GM21447 (cell line): ENCODE results near the gene C17orf67.

Experiments used
- ATAC-seq: cut with Tn5 transposase; IDR thresholded peaks from one replicate; pipeline ENCODE4 v1.9.1; 2021; ENCODE audit not compliant: unreplicated experiment

Gene C17orf67

DNA sequence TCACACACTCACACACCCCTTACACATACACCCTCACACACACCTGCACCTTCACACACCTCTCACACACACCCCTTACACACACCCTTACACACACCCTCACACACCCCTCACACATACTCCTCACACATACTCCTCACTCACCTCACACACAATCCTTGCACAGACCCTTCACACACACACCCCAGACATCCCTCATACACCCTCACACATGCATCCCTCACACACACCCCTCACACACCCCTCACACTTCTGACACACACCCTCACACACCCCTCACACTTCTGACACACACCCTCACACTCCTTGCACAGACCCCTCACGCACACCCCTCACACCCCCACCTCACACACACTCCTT is 23.9 kb downstream of the C17orf67 start:
- ATAC-seq: no peak

DNA sequence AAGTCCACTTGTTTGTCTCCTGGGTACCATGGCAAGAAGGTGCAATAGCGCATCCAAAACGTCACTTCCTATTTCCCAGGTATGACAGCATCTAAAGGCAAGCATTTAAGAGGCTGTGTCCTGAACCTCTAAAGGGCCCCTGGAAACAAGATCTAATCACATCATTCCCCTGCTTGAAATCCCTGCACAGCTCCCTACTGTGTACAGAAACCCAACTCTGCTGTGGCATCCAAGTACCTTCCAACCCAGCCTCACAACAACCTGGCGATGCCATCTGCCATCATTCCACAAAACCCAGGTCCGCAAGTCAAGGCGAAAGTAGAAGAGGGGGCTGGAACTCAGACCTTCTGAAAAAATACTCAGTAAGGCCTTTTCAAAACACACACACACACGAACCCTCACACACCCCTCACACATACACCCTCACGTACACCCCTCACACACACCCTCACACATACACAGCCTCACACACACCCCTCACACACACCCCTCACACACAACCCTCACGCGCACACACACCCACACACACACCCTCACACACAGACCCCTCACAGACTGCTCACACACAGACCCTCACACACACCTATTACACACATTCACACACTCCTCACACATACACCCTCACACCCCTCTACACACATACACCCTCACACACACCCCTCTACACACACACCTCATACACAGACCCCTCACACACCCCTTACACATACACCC is 24.5 kb downstream of the C17orf67 start:
- ATAC-seq: no peak

DNA sequence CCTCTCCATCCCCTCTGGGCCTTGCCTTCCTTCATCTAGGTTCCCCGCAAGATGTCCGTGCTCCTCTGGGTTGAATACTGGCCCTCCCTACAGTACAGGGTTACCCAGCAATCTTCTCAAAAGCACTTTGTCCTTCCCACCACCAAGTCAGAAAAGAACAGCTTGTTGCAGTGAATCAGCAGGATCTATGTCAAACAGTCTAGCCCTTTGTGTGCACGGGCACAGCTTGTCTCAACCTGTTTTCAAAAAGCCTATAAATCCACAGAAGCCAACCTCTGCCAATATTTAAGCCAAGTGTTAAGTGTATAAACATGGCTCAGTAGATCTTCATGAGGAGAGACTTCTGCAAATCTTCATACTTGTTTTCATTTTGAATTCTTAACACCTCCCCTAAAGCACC is 25.2 kb downstream of the C17orf67 start:
- ATAC-seq: no peak

DNA sequence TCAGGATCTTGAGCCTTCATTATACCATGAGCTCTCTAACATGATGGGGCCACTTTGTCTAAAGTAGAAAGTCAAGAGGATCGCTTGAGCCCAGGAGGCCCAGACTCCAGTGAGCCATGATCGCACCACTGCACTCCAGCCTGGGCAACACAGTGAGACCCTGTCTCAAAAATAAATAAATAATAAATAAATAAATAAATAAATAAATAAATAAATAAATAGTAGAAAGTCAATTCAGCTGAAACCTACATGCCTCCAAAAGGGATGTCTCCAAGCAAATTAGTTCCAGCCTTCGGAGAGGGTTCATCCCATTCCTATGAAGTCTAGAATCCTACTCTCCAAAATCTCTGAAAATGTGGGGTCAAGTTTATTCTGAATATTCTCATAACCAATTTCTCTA is 26.0 kb downstream of the C17orf67 start:
- no peak for ATAC-seq

DNA sequence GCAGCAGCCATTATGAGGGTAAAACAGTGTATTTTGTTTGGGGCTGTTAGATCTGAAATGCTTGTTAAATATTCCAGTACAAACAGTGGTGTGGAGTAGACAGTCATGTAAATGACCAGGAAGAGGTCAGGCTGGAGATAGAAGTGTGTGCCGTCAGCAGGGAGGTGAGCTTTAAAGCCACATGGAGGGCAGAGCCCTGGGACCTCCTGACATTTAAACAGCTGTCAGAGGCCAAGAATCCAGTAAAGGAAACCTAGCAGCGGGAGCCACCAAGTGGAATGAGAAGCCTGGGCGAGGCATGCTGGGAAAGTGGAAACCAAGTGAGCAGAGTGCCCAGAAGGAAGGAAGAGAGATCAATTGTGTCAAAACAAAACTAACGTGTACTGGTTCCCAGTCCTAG is 26.8 kb downstream of the C17orf67 start:
- no peak for ATAC-seq

DNA sequence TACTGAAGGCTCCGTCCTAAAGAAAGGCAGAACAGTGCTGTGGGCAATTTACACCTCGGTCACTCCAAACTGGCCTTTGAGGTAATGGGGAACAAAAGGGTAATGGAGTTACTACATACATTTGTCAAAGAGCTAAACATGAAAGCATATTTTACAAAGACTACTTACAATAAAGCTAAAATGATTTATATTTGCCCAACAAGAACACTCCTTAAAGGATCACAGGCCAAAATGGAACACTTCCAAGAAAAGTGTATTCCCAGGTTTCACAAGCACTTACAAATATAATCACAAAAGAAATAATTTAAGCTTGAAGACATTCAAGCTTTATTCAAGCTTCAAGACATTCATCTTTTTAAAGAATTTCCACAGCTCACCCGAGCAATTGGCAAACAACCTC is 29.3 kb downstream of the C17orf67 start:
- no peak for ATAC-seq

DNA sequence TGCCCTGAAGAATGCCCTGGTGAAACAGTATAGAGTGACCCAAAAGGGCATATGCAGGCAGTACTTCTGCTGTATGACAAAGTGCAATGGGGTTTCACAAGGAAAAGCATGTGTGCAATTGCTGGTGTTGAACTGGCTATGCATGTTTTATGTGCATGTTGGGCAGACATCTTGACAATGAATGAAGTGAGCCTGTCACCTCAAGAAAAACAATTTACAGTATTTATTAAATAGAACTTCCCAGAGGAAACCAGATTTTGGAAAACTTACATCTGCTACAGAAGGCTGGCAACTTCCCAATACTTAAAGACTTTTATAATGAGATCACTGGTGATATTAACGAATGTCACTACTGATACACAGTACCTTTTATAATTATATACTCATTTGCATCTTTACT is 30.6 kb downstream of the C17orf67 start:
- no peak for ATAC-seq

DNA sequence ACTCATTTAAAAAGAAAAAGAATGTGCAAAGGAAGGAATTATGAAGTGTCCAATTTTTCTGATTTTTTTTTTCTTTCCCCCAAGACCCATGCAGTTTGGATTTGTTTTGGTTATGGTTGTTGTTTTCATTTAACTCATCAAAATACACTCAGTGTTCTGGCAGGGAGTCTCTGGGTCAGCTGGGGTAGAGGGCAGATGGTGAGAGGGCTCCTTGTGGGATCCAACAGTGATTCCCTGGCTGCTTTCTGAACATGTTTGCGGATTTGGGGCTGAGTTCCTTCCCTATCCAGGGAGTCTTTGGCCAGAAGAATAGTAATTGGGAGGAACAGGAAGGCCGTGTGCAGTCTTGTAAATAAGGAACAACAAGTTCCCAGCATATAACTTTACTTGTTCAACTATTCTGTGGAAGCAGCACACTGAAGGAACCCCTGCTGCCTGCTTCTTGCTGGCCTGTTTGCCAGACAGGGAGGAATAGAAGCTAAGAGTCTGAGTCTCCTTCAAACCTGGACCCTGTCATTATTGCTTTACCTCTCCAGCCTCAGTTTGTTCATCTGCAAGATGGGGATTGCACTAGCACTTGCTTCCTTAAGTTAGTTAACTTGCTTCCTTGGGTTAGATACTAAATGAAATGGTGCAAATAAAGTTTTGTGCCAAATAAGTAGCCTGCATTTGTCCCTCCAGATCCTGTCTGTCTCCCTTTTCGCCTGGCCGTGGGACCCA is 32.1 kb downstream of the C17orf67 start:
- no peak for ATAC-seq

DNA sequence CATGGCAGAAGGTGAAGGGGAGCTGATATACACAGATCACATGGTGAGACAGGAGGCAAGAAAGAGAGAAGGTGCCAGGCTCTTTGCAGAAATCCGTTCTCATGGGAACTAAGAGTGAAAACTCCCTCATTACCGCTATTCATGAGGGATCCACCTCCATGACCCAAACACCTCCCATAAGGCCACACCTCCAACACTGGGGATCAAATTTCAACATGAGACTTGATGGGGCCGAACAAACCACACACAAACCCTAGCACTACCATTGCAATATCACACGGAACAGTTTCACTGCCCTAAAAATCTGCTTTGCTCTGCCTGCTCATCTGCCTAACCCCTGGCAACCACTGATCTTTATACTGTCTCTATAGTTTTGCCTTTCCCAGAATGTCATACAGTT is 34.8 kb downstream of the C17orf67 start:
- ATAC-seq: no peak

DNA sequence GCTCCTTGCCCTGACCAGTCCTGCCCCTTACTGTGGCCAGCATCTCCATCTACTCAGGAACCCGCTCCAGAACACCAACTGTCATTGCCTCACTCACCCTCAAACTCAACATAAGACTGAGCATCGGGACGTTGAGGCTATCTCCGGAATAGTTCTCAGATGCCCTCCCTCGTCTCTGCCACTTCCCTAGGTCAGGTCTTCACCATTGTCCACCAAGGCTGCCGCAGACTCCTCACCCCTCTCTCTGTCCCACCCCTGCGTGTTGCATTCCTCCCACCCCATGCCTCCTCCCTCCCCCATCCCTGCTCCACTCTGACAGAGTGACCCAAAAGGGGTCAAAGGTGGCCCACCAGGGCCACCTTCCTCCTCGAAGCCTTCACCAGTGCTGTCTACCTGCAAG is 37.2 kb downstream of the C17orf67 start:
- no peak for ATAC-seq

DNA sequence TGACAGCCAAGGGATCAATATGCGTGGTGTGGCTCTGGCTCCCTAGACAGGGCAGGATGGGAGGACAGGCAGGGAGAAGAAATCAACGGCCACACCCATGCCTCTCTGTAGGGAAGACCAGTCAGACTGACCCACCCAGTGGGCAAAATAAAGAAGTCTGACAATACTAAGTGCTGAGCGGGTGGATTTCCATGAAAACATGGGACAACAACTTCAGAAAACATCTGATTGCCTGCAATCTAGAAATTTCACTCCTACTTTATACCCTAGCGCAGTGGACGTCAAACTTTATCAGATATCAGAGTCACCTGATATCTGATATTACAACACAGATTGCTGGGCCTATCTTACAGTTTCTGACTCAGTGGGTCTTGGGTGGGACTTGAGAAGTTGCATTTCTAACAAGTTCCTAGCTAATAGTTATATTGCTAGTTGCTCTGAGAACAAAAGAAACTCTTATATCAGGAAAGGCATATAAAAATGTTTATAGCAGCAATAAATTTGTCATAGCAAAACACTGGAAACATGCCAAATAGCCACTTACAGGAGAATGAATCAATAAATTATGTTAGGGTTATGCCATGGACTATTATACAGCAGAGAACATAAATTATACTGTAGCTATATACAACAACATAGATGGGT is 38.4 kb downstream of the C17orf67 start:
- ATAC-seq: no peak

DNA sequence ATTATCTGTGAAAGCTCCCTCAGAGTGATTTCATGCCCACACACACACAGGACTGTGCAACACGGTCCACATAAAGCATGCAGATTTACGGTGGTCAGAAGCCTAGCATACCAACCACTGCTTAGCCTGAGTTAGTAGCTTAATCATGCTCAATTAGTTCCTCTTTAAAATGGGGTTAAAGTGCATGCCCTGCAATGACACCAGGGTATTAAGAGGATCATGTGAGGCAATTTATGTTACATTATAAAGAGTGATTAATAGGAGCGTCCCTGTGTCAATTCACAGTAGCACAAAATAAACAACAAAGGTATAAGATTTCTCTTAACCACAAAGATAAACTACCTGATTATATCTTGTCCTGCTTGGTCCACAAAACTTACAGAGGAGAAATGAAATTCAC is 39.8 kb downstream of the C17orf67 start:
- ATAC-seq: no peak

DNA sequence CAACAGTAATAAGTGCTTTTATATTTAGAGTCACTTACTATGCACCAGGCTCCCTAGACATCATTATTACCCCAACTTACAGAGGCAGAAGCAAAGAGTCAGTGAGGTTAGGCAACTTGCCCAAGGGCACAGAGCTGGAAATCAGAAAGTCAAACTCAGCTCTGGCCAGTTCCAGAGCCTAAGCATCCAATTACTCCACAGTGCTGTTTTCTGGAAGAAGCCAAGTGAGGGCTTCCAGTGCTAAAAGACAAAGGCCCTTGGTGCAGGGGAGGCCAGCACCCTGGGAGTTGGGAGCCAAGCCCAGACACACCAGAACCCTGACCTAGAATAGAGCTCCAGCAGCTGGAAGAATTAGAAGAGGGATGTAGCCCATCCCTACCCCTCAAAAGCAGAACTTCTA is 40.2 kb downstream of the C17orf67 start:
- no peak for ATAC-seq

DNA sequence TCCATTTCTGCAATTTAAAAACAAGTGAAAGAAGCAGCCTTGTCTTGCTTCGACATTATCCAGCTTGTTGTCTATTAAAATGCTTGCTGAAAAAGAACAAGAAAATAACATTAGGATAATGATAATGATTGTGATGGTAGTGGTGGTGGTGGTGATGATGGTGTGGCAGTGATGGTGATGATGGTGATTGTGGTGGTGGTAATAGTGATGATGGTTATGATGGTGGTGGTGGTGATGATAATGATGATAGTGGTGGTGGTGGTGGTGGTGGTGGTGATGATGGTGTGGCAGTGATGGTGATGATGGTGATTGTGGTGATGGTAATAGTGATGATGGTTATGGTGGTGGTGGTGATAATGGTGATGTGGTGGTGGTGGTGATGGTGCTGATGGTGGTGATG is 41.5 kb downstream of the C17orf67 start:
- no peak for ATAC-seq

DNA sequence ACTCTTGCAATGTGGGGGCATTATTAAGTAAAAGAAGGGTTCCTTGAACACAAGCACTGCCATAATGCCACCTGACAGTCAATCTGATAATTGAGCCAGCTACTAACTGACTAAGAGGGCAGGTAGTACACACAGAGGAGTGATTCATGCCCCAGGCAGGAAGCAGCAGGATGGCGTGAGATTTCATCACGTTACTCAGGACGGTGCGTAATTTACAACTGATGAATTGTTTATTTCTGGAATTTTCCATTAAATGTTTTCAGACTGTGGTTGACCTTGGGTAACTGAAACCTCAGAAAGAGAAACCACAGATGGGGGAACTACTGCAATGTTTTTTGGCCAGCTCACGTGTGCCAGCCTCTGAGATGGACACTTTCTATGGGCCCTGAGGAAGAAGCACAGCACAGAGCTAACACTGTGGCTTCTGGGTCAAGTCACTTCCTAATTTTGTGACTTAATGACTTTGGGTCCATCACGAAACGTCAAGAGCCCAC is 46.7 kb downstream of the C17orf67 start:
- peak; percentile 78 for ATAC-seq

DNA sequence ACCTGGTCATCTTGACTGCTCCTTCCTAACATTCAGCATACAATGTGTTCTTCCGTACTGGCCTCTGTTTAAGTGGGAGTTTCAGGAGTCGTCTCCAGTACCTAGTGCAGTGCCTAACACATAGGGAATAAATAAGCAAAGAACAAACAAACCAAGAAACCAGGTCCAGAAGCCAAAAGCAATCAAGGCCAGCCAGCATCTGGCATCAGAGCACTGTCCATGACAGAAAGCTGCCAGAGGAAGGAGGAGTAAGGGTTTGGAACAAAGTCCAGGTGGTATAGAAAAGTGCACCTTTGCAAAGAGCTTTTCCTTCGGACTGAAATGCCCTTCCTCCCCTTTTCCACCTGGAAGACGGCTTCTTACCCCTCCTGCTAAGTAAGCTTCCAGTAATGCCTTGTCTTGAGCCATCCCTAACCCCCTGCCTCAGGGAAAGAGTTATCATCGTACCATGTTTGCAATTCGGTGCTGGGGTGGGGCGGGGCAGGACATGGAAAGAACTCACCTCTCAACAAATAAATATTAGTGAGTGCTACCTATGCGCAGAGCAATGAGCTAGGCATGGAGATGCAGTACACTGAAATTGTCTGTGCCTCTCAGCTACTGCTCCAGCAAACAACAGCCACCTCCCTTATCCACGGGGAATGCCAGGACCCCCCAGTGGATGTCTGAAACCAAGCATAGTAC is 47.6 kb downstream of the C17orf67 start:
- no peak for ATAC-seq

DNA sequence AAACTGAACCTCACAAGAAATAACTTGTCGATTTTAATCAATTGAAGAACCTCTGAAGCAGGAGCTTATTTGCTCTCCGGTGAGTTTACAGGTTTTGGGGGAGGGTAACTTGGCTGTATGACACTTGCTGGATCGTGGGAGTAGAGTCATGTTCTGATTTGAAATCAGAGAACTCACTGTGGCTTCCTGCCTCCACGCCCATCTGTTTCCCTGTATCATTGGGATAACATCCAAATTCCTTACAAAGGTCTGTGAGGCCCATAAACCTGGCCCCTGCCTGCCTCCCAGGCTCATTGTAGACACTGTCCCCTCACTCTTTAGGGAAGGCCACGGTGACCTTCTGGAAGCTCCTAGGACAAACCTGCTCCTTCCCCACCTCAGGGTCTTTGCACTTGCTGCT is 48.3 kb downstream of the C17orf67 start:
- ATAC-seq: no peak

DNA sequence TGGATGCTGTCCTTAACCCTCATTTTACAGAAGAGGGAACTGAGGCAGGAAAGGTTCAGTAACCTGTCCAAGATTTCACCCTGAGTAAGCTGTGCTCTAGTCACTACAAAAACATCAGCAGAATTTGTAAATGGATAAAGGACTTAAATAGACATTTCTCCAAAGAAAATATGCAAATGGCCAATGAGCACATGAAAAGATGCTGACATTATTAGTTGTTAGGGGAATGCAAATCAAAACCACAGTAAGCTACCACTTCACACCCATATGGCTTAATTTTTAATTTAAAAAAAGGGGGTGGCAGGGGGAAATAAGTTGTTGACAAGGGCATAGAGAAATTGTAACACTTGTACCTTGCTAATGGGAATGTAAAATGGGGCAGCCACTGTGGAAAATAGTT is 51.4 kb downstream of the C17orf67 start:
- ATAC-seq: no peak

DNA sequence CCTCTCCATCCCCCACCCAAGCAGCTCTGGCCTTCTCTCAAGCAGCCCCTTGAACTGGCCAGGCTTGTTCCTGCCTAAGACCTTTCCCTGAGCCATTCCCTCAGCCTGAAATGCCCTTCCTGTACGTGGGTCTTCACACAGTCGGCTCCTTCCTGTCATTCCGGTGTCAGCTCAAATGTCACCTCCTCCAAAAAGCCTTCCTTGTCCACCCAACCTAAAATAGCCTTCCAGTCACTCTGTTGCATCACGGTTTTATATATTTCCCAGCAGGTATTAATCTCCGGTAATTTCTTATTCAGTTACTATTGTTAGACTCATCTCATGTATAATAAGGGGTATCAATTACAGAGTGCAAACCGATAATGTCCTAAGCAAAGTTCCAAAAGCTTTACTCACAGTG is 51.8 kb downstream of the C17orf67 start:
- no peak for ATAC-seq

DNA sequence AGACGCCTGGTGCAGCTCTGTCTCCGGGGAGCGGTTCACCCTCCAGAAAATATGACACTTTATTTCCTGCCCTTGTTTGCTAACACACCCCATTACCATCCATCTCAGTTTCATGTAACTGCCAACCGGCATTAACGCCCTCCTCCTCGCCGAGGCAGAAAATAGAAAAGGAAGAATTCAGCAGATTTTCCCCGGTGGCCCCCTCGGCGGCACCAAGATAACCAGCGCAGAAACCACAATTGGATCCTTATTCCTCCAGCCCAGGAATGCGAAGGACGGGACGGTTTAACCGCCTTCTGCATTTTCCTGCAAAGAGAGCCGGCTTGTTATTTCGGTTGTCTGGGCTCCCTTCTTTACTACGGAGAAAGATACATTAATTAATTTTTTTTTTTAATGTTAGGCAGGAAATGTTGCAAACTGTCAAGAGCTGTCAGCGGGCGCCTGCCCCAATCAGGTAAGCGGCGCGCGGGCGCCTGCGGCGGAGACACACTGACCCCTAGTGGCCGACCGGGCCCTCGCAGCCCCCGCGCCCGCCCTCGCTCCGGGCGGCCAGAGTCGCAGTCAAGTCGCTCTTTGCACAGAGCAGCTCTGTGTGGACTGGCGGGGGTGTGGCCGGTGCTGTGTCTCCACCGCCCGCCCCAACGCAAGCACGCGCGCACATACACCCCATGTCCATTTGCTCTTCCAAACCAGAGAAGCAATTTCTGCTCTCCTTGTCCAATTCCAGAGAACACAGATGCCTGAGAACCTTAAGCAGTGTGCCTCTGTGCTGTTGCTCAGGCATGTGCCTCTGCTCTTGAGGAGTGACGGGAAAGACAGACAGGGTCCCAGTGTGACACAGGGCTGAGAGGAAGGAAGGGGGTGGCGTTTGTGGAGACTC is 53.6 kb downstream of the C17orf67 start:
- ATAC-seq: peak; percentile 92

DNA sequence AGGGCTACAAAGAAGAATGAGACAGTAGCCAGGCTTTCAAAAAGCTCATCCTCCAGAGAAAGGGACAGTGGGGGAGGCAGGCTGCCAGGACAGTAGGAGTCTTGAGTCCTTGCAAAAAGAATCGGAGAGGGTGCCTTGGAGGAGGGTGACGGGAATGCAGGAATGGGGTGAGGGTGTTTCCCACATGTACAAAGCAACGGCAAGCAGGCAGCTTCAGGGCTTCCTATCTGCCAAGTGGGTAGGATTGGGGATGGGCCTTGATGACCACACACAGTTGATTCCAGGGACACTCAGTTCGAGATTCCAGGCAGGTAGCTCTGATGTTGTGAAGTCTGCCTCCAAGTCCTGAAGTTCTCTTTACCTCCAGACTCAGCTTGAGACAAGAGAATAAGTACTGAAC is 54.4 kb downstream of the C17orf67 start:
- ATAC-seq: no peak
